Measurements from ENCODE around the gene TRIM28. TPM values are rescaled to one million over a fixed set of nuclear protein-coding genes. Genes with fewer than 3 reads are reported as not detected.

Gene TRIM28
- total and polyA plus RNA-seq, 2 donors (not counting 3 experiments of a cell fraction or from before 2014, with no cell fraction given) = 429 to 521 TPM

- no peak overlapping the region for H2AFZ ChIP-seq (ENCODE audit: low read depth, low read length)
- no peaks in the 10 kb centered on the region for H3K9me1 ChIP-seq (replicated peaks; ENCODE audit: control insufficient read depth, extremely low read depth, insufficient read depth, low read length)
- H3K4me2 ChIP-seq (ENCODE audit: insufficient read depth, low read length) = no peak overlapping the region
- no peak overlapping the region for H3K27ac ChIP-seq (ENCODE audit: insufficient read depth, low read depth, low read length)
- BruUV-seq (replicated peaks) = no TSS peak
- peaks cover 14 to 50% of the 10 kb centered on the region in 2 experiments for H3K36me3 ChIP-seq (ENCODE audit: control insufficient read depth in 2 of 2, extremely low read depth in 1 of 2, insufficient read depth in 2 of 2, low read length in 2 of 2)
- no peaks in the 10 kb centered on the region for H3K9me3 ChIP-seq (replicated peaks; ENCODE audit: control insufficient read depth, insufficient read depth, low read length)
- peaks cover 15% of the 10 kb centered on the region for H3K4me1 ChIP-seq (ENCODE audit: control insufficient read depth, extremely low read depth, insufficient read depth, low read length)
- DNase-seq (ENCODE audit: low read depth, low spot score) (no peak), FAIRE-seq (no peak)
- TF ChIP-seq EZH2 (IDR thresholded peaks at IDR 0.05; ENCODE audit: borderline replicate concordance, low read depth, low read length, severe bottlenecking) (no peak), MAX (IDR thresholded peaks at IDR 0.05; ENCODE audit: insufficient read depth, insufficient read length) (no peak), GATA2 (IDR thresholded peaks at IDR 0.05; ENCODE audit: insufficient read depth, insufficient read length, low read depth, low read length) (no peak), CTCF (IDR thresholded peaks at IDR 0.05; ENCODE audit: extremely low read depth in 1 of 2, insufficient read depth in 1 of 2, low read depth in 1 of 2, low read length in 2 of 2) (no peak), MYC (IDR thresholded peaks at IDR 0.05; ENCODE audit: low read depth, low read length) (no peak), POLR2AphosphoS5 (IDR thresholded peaks at IDR 0.05; ENCODE audit: insufficient read depth, low read depth, low read length) (no peak), POLR2A (IDR thresholded peaks at IDR 0.05; ENCODE audit: low read depth, low read length) (no peak), FOS (IDR thresholded peaks at IDR 0.05; ENCODE audit: borderline replicate concordance, insufficient read depth, low read length) (no peak), JUN (IDR thresholded peaks at IDR 0.05; ENCODE audit: borderline replicate concordance, insufficient read depth, insufficient read length, low read depth) (no peak)
- H3K79me2 ChIP-seq (ENCODE audit: control insufficient read depth, insufficient read depth, low read length) = peaks cover 50% of the 10 kb centered on the region
- H3K4me3 ChIP-seq (replicated peaks in 1 of 3; ENCODE audit: insufficient read depth in 1 of 3, low read depth in 1 of 3, low read length in 3 of 3) = no peak overlapping the region
- H3K9ac ChIP-seq (replicated peaks; ENCODE audit: extremely low read depth, insufficient read depth, low read length) = no peak overlapping the region
- ChIA-PET POLR2A (no interaction called here), CTCF (interaction anchor here (1.3 to 1.4 kb wide), 2 partner anchors 27 to 34 kb away, joined by 4 to 9 read pairs; partner anchors contain the start of gene ZBTB45)
- H4K20me1 ChIP-seq (replicated peaks; ENCODE audit: control insufficient read depth, extremely low read depth, insufficient read depth, low read length) = peaks cover 4% of the 10 kb centered on the region
- no peaks in the 10 kb centered on the region for H3K27me3 ChIP-seq (ENCODE audit: control insufficient read depth in 2 of 2, insufficient read depth in 2 of 2, low read length in 2 of 2)
- intact Hi-C loops (cut with micrococcal nuclease) = no loop called here
- dilution Hi-C loops (cut with MboI; ENCODE audit: extremely low pct_ligation_motif_present, low sequenced_read_pairs) = no loop called here
Observed at GRCh38 chr19:58547323-58548312, 3.8 kb downstream of the TRIM28 start.
